H1 (cell line): ENCODE measurements around the gene GRIK4. TPM values are rescaled to one million over a fixed set of nuclear protein-coding genes. Genes with fewer than 3 reads are reported as not detected.

Source experiments
- CTCF ChIA-PET: fragments of 300-600 bp; sonication (Branson Sonifier 250); formaldehyde crosslinking; loops from one replicate; lab custom pipeline; 2021; ENCODE audit not compliant: partially characterized antibody; lab: Charles Lee
- POLR2A ChIA-PET: fragments of 300-600 bp; sonication (Branson Sonifier 250); formaldehyde crosslinking; loops from one replicate; lab custom pipeline; 2021; ENCODE audit warnings: inconsistent platforms; ENCODE audit not compliant: partially characterized antibody; lab: Charles Lee
- DNase-seq, 2 experiments: peaks; one replicate each; pipeline versions ENCODE4 v3.0.0 to v3.0.0-alpha.2; 2010 to 2022; ENCODE audit warnings: low spot score in 2 of 2, low read depth in 1 of 2, mixed read lengths in 1 of 2
- FAIRE-seq: peaks from 2 replicates; lab custom pipeline; 2011; peaks lifted over from hg19 to GRCh38; lab: Jason Lieb, UNC
- H2AFZ ChIP-seq: 2 replicates; pipeline ENCODE4 v1.8.1; 2012; ENCODE audit warnings: low read length, inconsistent platforms
- H2AK5ac ChIP-seq: 2 replicates; pipeline ENCODE4 v1.6.1; 2013; ENCODE audit warnings: low read depth, low read length
- H2BK120ac ChIP-seq: replicated peaks from 2 replicates; pipeline ENCODE3; 2013; ENCODE audit warnings: low read depth, low read length, inconsistent platforms
- H2BK12ac ChIP-seq: 2 replicates; pipeline ENCODE4 v1.6.1; 2013; ENCODE audit warnings: low read depth, low read length
- H2BK15ac ChIP-seq: 2 replicates; pipeline ENCODE4 v1.6.1; 2013; ENCODE audit warnings: low read length
- H2BK20ac ChIP-seq: 2 replicates; pipeline ENCODE4 v1.6.1; 2013; ENCODE audit warnings: low read length
- H2BK5ac ChIP-seq: 2 replicates; pipeline ENCODE4 v1.6.1; 2013; ENCODE audit warnings: low read depth, low read length
- H3K14ac ChIP-seq: 2 replicates; pipeline ENCODE4 v1.6.1; 2013; ENCODE audit warnings: inconsistent platforms; ENCODE audit not compliant: insufficient read length
- H3K18ac ChIP-seq: 2 replicates; pipeline ENCODE4 v1.6.1; 2013; ENCODE audit warnings: low read length; ENCODE audit errors: extremely low read depth
- H3K23ac ChIP-seq: 2 replicates; pipeline ENCODE4 v1.6.1; 2013; ENCODE audit warnings: inconsistent platforms; ENCODE audit not compliant: insufficient read length
- H3K23me2 ChIP-seq: 2 replicates; pipeline ENCODE4 v1.6.1; 2013; ENCODE audit warnings: low read depth, low read length
- H3K27ac ChIP-seq: 2 replicates; pipeline ENCODE4 v1.6.1; 2011; ENCODE audit warnings: low read depth, low read length, inconsistent platforms
- H3K27me3 ChIP-seq, 4 experiments: replicated peaks in 1 of 4; 1 replicate in 1 of 4; 2 replicates in 3 of 4; pipeline versions ENCODE4 v1.6.1 to v1.8.1; 2011 to 2013; ENCODE audit warnings: low read length in 3 of 4, mild to moderate bottlenecking in 3 of 4, inconsistent platforms in 2 of 4, mixed read lengths in 2 of 4, moderate library complexity in 1 of 4; ENCODE audit not compliant: control insufficient read depth in 3 of 4, insufficient read depth in 3 of 4; ENCODE audit errors: extremely low read depth in 1 of 4
- H3K36me3 ChIP-seq, 4 experiments: 2 replicates each; pipeline versions ENCODE4 v1.6.1 to v1.8.1; 2011 to 2013; ENCODE audit warnings: mild to moderate bottlenecking in 4 of 4, low read length in 3 of 4, moderate library complexity in 2 of 4, control low read depth in 1 of 4, inconsistent platforms in 1 of 4; ENCODE audit not compliant: insufficient read depth in 4 of 4, control insufficient read depth in 2 of 4
- H3K4ac ChIP-seq: replicated peaks from 2 replicates; pipeline ENCODE3; 2013; ENCODE audit warnings: low read length, low read depth, mixed read lengths, inconsistent platforms; ENCODE audit not compliant: insufficient read length
- H3K4me1 ChIP-seq, 4 experiments: replicated peaks in 1 of 4; 1 replicate in 1 of 4; 2 replicates in 3 of 4; pipeline versions ENCODE4 v1.6.1 to v1.8.1; 2011 to 2013; ENCODE audit warnings: low read length in 3 of 4, inconsistent platforms in 2 of 4, mixed read lengths in 1 of 4; ENCODE audit not compliant: insufficient read depth in 4 of 4, control insufficient read depth in 3 of 4
- H3K4me2 ChIP-seq, 2 experiments: 2 replicates each; pipeline versions ENCODE4 v1.6.1 to v1.8.1; 2011 to 2013; ENCODE audit warnings: low read depth in 2 of 2, low read length in 2 of 2, control low read depth in 1 of 2, inconsistent platforms in 1 of 2, mild to moderate bottlenecking in 1 of 2; ENCODE audit not compliant: insufficient read depth in 1 of 2
- H3K4me3 ChIP-seq, 4 experiments: fragments of 200-600, 300-600 bp in 1 of 4; sonication (generic), shearing (Covaris generic), sonication (Bioruptor Twin) in 1 of 4; 2 replicates each; pipeline versions ENCODE4 v1.5.1 to v1.8.1; 2011 to 2016; ENCODE audit warnings: low read length in 4 of 4, low read depth in 3 of 4, control low read depth in 2 of 4, inconsistent platforms in 2 of 4, mild to moderate bottlenecking in 2 of 4, mixed read lengths in 1 of 4, moderate library complexity in 1 of 4; ENCODE audit not compliant: insufficient read depth in 2 of 4; ENCODE audit errors: extremely low read depth in 1 of 4
- H3K56ac ChIP-seq: replicated peaks from 2 replicates; pipeline ENCODE3; 2013; ENCODE audit warnings: low read depth, mild to moderate bottlenecking, mixed read lengths, low read length, inconsistent platforms; ENCODE audit not compliant: insufficient read length
- H3K79me1 ChIP-seq: 2 replicates; pipeline ENCODE4 v1.6.1; 2013; ENCODE audit warnings: low read depth, low read length, control low read depth
- H3K79me2 ChIP-seq, 2 experiments: 2 replicates each; pipeline versions ENCODE4 v1.6.1 to v1.8.1; 2012 to 2013; ENCODE audit warnings: low read length in 2 of 2, mild to moderate bottlenecking in 2 of 2, inconsistent platforms in 1 of 2; ENCODE audit not compliant: insufficient read depth in 2 of 2, control insufficient read depth in 1 of 2
- H3K9ac ChIP-seq, 4 experiments: replicated peaks in 1 of 4; 1 replicate in 1 of 4; 2 replicates in 3 of 4; pipeline versions ENCODE4 v1.6.1 to v1.8.1; 2011 to 2013; ENCODE audit warnings: low read depth in 3 of 4, low read length in 3 of 4, control low read depth in 2 of 4, mild to moderate bottlenecking in 2 of 4, moderate library complexity in 2 of 4, inconsistent platforms in 1 of 4; ENCODE audit errors: extremely low read depth in 1 of 4
- H3K9me3 ChIP-seq, 2 experiments: 2 replicates each; pipeline versions ENCODE4 v1.6.1 to v1.8.1; 2012 to 2013; ENCODE audit warnings: mild to moderate bottlenecking in 2 of 2, moderate library complexity in 2 of 2, control low read depth in 1 of 2, inconsistent platforms in 1 of 2, low read depth in 1 of 2, low read length in 1 of 2, mixed read lengths in 1 of 2; ENCODE audit not compliant: insufficient read depth in 2 of 2
- H4K20me1 ChIP-seq, 2 experiments: replicated peaks in 1 of 2; 2 replicates each; pipeline versions ENCODE3 to v1.8.1; 2011 to 2013; ENCODE audit warnings: inconsistent platforms in 2 of 2, low read length in 2 of 2, mild to moderate bottlenecking in 1 of 2; ENCODE audit not compliant: insufficient read depth in 2 of 2, control insufficient read depth in 1 of 2
- H4K5ac ChIP-seq: 2 replicates; pipeline ENCODE4 v1.6.1; 2013; ENCODE audit warnings: low read length, low read depth, mixed read lengths, inconsistent platforms; ENCODE audit not compliant: insufficient read length
- H4K8ac ChIP-seq: 2 replicates; pipeline ENCODE4 v1.8.0; 2013; ENCODE audit warnings: mild to moderate bottlenecking, moderate library complexity, low read length, inconsistent platforms; ENCODE audit not compliant: insufficient read depth; ENCODE audit errors: extremely low read depth
- H4K91ac ChIP-seq: replicated peaks from 2 replicates; pipeline ENCODE3; 2013; ENCODE audit warnings: low read length, mixed read lengths, inconsistent platforms; ENCODE audit not compliant: insufficient read length
- ASH2L ChIP-seq: fragments of 200-600, 300-600 bp; sonication (generic); IDR thresholded peaks from one replicate; pipeline ENCODE4 v1.7.1; 2017; ENCODE audit warnings: low read length
- CBX5 ChIP-seq: fragments of 300-800, 300-1000 bp; sonication (generic); IDR thresholded peaks from 2 replicates; pipeline ENCODE4 v1.7.1; 2016; ENCODE audit warnings: antibody characterized with exemption, low read length, low read depth
- EGR1 ChIP-seq: IDR thresholded peaks from 2 replicates; pipeline ENCODE4 v1.6.1; 2011; ENCODE audit warnings: low read depth, low read length, borderline replicate concordance
- SIN3A ChIP-seq, 2 experiments: IDR thresholded peaks in 1 of 2; conservative IDR thresholded peaks in 1 of 2; 2 replicates each; pipeline ENCODE4 v1.6.1; 2011 to 2012; ENCODE audit warnings: low read length in 2 of 2, improper control_type of control experiment in 1 of 2, low read depth in 1 of 2, mild to moderate bottlenecking in 1 of 2
- WGBS, 2 experiments: shearing (Covaris generic) in 1 of 2; methylation state at CpG; one replicate each; pipeline versions ENCODE4 v1.1.6 to v1.1.7; 2013 to 2015; ENCODE audit warnings: low lambda C conversion rate in 2 of 2, mixed read lengths in 2 of 2, inconsistent platforms in 1 of 2, low coverage in 1 of 2, missing lambda C conversion rate in 1 of 2; ENCODE audit not compliant: insufficient replicate concordance in 2 of 2, insufficient coverage in 1 of 2, insufficient read length in 1 of 2; ENCODE audit errors: extremely low coverage in 1 of 2, missing lambda C conversion rate in 1 of 2; 5-methylcytosine and 5-hydroxymethylcytosine counted together
- polyA plus RNA-seq, 7 experiments: library from polyadenylated mRNA; depleted of rRNA in 3 of 7; stranded (reverse) in 5 of 7; unstranded in 2 of 7; fragments of >200 nt in 5 of 7; fragments of 200-250 nt in 2 of 7; gene quantifications; 1 replicate in 5 of 7; 2 replicates in 1 of 7; 4 replicates in 1 of 7; pipeline versions ENCODE4 v1.2.1 to v1.2.3, GENCODE V29; 2011 to 2013; ENCODE audit warnings: missing spikeins in 2 of 7, mixed read lengths in 2 of 7
- total RNA-seq: library from RNA; stranded (reverse); fragmentation: NEBNext Ultra II Directional; extraction: Animal tissue kit (Norgen Biotek cat#: 25700); gene quantifications from 2 replicates; pipeline ENCODE4 v1.2.1, GENCODE V29; 2021

GRIK4 gene
- total and polyA plus RNA-seq, 2 of the 8 experiments (the other 6 are each of a cell fraction or from before 2014, with no cell fraction given): 1.2 to 2.9 TPM

GRCh38 chr11:120561286-120561685 is 49.7 kb downstream of the GRIK4 start:
- no peak overlapping the region for H3K14ac ChIP-seq
- no peak overlapping the region for H3K23ac ChIP-seq
- no peak overlapping the region for H2BK12ac ChIP-seq
- H4K8ac ChIP-seq: peak overlapping the region; percentile 36; the same call in 1 of the 2 replicates
- H2BK5ac ChIP-seq: no peak overlapping the region
- no peak overlapping the region for H4K91ac ChIP-seq
- H3K4me1 ChIP-seq: peaks cover 10 to 32% (median 18%) of the 10 kb centered on the region in 4 experiments
- H3K27ac ChIP-seq: no peak overlapping the region
- H3K79me2 ChIP-seq: no peaks in the 10 kb centered on the region
- H2BK120ac ChIP-seq: no peak overlapping the region
- H3K4ac ChIP-seq: no peak overlapping the region
- no peaks in the 10 kb centered on the region for H3K9me3 ChIP-seq
- CTCF ChIA-PET: interaction anchor here (1.0 to 3.6 kb wide), 4 partner anchors 34 to 136 kb away, joined by 3 to 14 read pairs (median 4); no protein-coding TSS in a partner anchor
- H3K4me3 ChIP-seq: no peak overlapping the region
- no peak overlapping the region for H2AFZ ChIP-seq
- FAIRE-seq: no peak
- peaks cover 14% of the 10 kb centered on the region; the same call in 1 of the 2 replicates for H3K23me2 ChIP-seq
- no peak overlapping the region for H2BK15ac ChIP-seq
- no peak for TF ChIP-seq ASH2L
- no peak for TF ChIP-seq CBX5
- TF ChIP-seq EGR1: no peak
- no peak for TF ChIP-seq SIN3A (conservative IDR thresholded peaks at IDR 0.05 in 1 of 2, IDR thresholded peaks at IDR 0.05 in 1 of 2; ENCODE audit: low read depth in 1 of 2, low read length in 2 of 2)
- TF ChIP-seq, all 59 proteins: peak for 0
- Histone ChIP-seq H3K27me3 (peaks cover 0 to 38% (median 26%) of the 10 kb centered on the region in 4 experiments; a peak in 6 of 7 replicates), H3K4me2 (no peak overlapping the region), H4K5ac (no peak overlapping the region), H4K20me1 (no peaks in the 10 kb centered on the region), H2BK20ac (no peak overlapping the region), H3K9ac (no peak overlapping the region), H3K79me1 (no peaks in the 10 kb centered on the region), H2AK5ac (no peak overlapping the region), H3K56ac (no peak overlapping the region), H3K36me3 (no peaks in the 10 kb centered on the region), H3K18ac (no peak overlapping the region)
- POLR2A ChIA-PET: no interaction called here
- WGBS, 2 experiments: 94% methylated on average over 11 of the region's 11 CpGs; no CpG with 5 or more reads in 1 of the 2 experiments
- DNase-seq: no peak
